Measurements from ENCODE around the gene PHF21B.

The PHF21B gene

DNA sequence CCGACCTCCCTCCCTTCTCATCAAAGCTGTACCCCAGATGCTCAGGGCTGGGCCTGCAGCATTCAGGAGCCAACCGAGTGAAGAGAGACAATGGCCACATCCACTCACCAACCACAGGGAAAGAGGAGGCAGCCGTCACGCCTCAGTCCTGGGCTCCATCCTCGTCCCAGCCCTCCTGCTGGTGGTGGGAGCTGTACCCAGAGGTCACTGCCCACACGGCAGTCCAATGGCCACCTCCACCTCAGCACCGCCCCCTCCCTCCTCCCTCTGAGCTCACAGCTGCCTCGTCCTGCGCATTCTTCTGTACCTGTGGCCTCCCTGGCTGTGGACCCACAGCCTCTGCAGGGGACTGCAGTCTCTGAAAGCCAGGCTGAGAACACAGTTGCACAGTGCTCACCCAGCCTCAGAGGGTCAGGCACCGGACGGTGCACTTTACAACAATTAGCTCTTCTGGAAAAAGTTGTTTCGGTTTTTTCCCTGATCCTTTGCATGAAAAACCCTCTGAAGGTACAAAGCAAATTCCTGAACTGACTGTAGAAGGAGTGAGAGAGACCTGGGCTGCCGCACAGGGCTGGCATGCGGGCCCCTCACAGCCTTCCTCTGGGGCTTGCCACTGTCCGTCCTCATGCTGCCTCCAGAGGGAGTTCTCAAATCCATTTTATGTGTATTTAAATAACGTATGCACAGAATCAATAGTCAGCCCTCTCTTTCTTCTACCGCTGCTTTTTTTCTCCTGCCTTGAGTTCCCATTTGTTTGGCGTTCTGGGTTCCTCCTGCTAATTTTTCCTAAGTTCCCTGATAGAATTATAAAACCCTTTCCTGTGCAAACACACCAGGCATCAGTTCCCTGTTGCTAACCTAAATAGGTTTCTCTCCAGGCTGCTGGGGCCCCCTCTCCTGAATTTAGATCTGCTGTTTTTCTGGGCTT is 52.7 kb downstream of the PHF21B start:
- Histone ChIP-seq H3K79me2 (ENCODE audit: insufficient read depth, low read length) (no peaks in the 10 kb centered on the region), H3K27me3 (ENCODE audit: insufficient read depth, low read length) (no peaks in the 10 kb centered on the region; the same call in 1 of the 2 replicates), H4K20me1 (ENCODE audit: insufficient read depth, low read length) (no peaks in the 10 kb centered on the region), H3K36me3 (ENCODE audit: insufficient read depth, low read length) (no peaks in the 10 kb centered on the region), H3K27ac (ENCODE audit: low read depth, low read length, poor library complexity, severe bottlenecking) (no peak overlapping the region), H3K4me1 (ENCODE audit: insufficient read depth, low read length, severe bottlenecking) (peaks cover 33% of the 10 kb centered on the region), H3K4me3 (ENCODE audit: low read depth, low read length, poor library complexity, severe bottlenecking) (no peak overlapping the region), H3K4me2 (ENCODE audit: low read length) (no peak overlapping the region), H2AFZ (ENCODE audit: low read length) (no peak overlapping the region), H3F3A (ENCODE audit: insufficient read depth, low read length) (no peaks in the 10 kb centered on the region), H3K9ac (ENCODE audit: low read length) (no peak overlapping the region), H3K9me2 (ENCODE audit: low read depth, low read length) (no peaks in the 10 kb centered on the region), H3K9me3 (ENCODE audit: low read length) (no peaks in the 10 kb centered on the region)
- TF ChIP-seq EZH2 (IDR thresholded peaks at IDR 0.05; ENCODE audit: borderline replicate concordance, low read length): no peak
- TF ChIP-seq, protein P1, sequence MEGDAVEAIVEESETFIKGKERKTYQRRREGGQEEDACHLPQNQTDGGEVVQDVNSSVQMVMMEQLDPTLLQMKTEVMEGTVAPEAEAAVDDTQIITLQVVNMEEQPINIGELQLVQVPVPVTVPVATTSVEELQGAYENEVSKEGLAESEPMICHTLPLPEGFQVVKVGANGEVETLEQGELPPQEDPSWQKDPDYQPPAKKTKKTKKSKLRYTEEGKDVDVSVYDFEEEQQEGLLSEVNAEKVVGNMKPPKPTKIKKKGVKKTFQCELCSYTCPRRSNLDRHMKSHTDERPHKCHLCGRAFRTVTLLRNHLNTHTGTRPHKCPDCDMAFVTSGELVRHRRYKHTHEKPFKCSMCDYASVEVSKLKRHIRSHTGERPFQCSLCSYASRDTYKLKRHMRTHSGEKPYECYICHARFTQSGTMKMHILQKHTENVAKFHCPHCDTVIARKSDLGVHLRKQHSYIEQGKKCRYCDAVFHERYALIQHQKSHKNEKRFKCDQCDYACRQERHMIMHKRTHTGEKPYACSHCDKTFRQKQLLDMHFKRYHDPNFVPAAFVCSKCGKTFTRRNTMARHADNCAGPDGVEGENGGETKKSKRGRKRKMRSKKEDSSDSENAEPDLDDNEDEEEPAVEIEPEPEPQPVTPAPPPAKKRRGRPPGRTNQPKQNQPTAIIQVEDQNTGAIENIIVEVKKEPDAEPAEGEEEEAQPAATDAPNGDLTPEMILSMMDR (IDR thresholded peaks at IDR 0.05; ENCODE audit: low read length): peak; percentile 13; the same call in 1 of the 2 replicates

- Histone ChIP-seq H3K4me3 (ENCODE audit: low read depth, low read length, poor library complexity, severe bottlenecking) (no peak overlapping the region), H3K9me3 (ENCODE audit: low read length) (0 out of 2 replicates have a peak, but pooled peaks cover 4% of the 10 kb centered on the region), H4K20me1 (ENCODE audit: insufficient read depth, low read length) (no peaks in the 10 kb centered on the region), H3K79me2 (ENCODE audit: insufficient read depth, low read length) (no peaks in the 10 kb centered on the region), H3K27me3 (ENCODE audit: insufficient read depth, low read length) (no peaks in the 10 kb centered on the region; the same call in 1 of the 2 replicates), H3K27ac (ENCODE audit: low read depth, low read length, poor library complexity, severe bottlenecking) (peak overlapping the region; percentile 71), H2AFZ (ENCODE audit: low read length) (no peak overlapping the region), H3K4me2 (ENCODE audit: low read length) (peak overlapping the region; percentile 29; the same call in 1 of the 2 replicates), H3F3A (ENCODE audit: insufficient read depth, low read length) (no peaks in the 10 kb centered on the region), H3K9ac (ENCODE audit: low read length) (peak overlapping the region; percentile 4; the same call in 1 of the 2 replicates), H3K4me1 (ENCODE audit: insufficient read depth, low read length, severe bottlenecking) (peaks cover 33% of the 10 kb centered on the region), H3K36me3 (ENCODE audit: insufficient read depth, low read length) (no peaks in the 10 kb centered on the region; the same call in 1 of the 2 replicates), H3K9me2 (ENCODE audit: low read depth, low read length) (no peaks in the 10 kb centered on the region)
- TF ChIP-seq, protein P1 (IDR thresholded peaks at IDR 0.05; ENCODE audit: low read length): no peak
- TF ChIP-seq EZH2 (IDR thresholded peaks at IDR 0.05; ENCODE audit: borderline replicate concordance, low read length): no peak
These were observed 54.7 kb downstream of the PHF21B start for GRCh38 chr22:44955102-44955501.

GRCh38 chr22:44954149-44954548 is 55.7 kb downstream of the PHF21B start:
- Histone ChIP-seq H3K9ac (ENCODE audit: low read length) (no peak overlapping the region; the same call in 1 of the 2 replicates), H3K79me2 (ENCODE audit: insufficient read depth, low read length) (no peaks in the 10 kb centered on the region), H3K27me3 (ENCODE audit: insufficient read depth, low read length) (no peaks in the 10 kb centered on the region; the same call in 1 of the 2 replicates), H2AFZ (ENCODE audit: low read length) (no peak overlapping the region), H4K20me1 (ENCODE audit: insufficient read depth, low read length) (no peaks in the 10 kb centered on the region), H3F3A (ENCODE audit: insufficient read depth, low read length) (no peaks in the 10 kb centered on the region), H3K36me3 (ENCODE audit: insufficient read depth, low read length) (no peaks in the 10 kb centered on the region; the same call in 1 of the 2 replicates), H3K9me3 (ENCODE audit: low read length) (0 out of 2 replicates have a peak, but pooled peaks cover 4% of the 10 kb centered on the region), H3K9me2 (ENCODE audit: low read depth, low read length) (no peaks in the 10 kb centered on the region), H3K27ac (ENCODE audit: low read depth, low read length, poor library complexity, severe bottlenecking) (peak overlapping the region; percentile 71), H3K4me1 (ENCODE audit: insufficient read depth, low read length, severe bottlenecking) (peaks cover 33% of the 10 kb centered on the region), H3K4me2 (ENCODE audit: low read length) (no peak overlapping the region; the same call in 1 of the 2 replicates), H3K4me3 (ENCODE audit: low read depth, low read length, poor library complexity, severe bottlenecking) (no peak overlapping the region)
- TF ChIP-seq, protein P1 (IDR thresholded peaks at IDR 0.05; ENCODE audit: low read length): no peak
- TF ChIP-seq EZH2 (IDR thresholded peaks at IDR 0.05; ENCODE audit: borderline replicate concordance, low read length): no peak
